Epidermal melanocyte (primary cell): ENCODE measurements around the gene RFC3.

ENCODE experiments used
- DNase-seq: peaks from one replicate; pipeline ENCODE4 v3.0.0; 2011; ENCODE audit warnings: low spot score; ENCODE audit not compliant: insufficient read length

The RFC3 gene

DNA sequence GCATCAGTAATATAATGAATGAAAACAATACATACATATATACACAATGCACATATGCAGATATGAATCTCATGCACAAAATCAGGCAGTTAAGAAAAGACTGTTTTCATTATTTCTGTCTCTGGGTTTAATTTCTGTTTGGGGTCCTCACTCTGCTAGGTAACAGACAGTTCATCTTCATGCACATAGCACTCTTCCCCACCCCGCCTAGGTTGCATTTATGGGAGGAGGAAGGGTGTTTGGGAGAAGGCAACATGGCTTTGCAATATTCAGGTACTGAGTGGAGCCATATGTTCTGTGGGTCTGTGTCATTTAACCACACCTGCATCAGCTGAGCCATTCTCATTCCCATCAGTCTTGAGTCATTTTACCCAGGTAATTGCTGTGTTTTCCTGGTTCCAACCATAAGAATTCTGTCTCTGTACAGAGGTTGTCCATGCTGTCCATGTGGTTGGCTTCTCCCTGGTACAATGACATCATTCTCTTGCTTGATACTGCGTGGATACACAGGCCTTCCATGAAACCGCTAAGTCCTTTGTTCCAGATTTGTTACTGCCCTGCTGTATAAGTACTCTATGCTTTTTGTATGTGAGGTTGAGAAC, 45.3 kb downstream of the RFC3 start:
- no peak for DNase-seq

DNA sequence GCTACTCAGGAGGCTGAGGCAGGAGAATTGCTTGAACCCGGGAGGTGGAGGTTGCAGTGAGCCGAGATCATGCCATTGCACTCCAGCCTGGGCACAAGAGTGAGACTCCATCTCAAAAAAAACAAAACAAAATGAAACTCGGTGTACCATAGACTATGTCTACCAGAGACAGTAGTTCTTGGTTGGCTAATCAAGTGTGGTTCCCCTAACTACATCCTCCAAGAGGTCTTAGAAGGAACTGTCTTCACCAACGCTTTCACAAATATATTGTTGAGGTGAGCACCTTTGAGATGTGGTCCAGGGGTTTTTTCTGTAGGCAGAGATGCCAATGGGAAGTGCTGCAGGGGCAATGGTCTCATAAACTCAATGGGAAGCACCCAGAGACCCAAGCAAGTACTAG, 48.0 kb downstream of the RFC3 start:
- no peak for DNase-seq

DNA sequence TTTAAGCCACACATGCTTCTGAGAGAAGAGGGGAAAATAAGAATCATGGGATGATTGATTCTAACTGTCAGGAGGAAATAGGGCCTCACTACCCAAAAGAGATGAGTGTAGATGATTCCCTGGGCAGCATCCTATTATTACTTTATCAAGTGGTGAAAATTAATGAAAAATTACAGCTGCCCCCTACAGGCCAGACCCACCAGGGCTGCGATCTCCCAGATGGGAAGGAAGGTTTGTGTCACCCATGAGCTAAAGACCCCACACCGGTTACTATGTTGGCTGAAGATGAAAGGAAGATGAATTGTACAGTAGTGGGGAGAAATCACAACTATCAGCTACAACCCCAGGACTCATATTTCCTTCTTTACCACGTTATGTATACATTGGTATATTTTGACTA, 49.5 kb downstream of the RFC3 start:
- DNase-seq: no peak

DNA sequence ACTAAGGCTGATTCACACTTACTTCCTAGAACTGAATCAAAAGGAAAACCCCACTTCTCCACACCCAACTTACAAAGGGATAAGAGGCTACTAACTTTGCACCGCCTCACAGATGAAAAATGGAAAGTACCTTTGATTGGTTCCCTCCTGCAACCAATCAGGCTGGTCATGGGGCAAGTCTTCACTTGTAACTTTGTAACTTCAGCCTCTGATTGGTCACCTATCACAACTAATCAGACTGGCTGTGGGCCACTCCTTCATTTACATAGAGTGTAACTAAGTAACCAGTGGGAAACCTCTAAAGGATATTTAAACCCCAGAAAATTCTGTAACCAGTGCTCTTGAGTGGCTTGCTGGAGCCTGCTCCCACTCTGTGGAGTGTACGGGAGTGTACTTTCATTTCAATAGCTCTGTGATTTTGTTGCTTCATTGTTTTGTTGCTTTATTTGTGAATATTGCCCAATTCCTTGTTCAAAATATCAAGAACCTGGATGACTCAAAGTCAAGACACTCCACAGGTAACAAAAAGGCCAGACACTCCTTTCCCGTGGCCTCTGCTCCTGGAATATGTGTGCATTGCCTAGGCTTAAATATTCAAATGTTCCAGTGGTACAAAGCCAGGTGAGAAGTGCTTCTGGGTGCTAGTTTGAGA, 50.5 kb downstream of the RFC3 start:
- DNase-seq: no peak

DNA sequence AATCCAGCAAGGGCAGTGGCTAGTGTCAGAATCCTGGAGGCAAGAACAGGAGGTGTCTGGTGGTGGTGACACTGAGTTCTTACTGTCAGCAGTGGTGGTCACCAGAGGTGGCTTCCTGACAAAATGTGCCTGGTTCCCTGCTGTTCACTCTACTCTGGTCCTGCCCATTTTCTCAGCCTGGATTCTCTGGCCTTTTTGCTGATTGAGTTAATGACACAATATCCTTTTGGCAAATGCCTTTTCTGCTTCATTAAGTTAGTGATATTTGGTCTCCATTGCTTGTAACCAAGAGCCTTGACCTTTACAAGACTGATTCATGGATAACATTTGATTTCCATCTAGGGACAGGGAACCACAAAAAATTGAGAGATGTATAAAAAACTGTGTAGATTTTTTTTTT, 51.1 kb downstream of the RFC3 start:
- DNase-seq: no peak

DNA sequence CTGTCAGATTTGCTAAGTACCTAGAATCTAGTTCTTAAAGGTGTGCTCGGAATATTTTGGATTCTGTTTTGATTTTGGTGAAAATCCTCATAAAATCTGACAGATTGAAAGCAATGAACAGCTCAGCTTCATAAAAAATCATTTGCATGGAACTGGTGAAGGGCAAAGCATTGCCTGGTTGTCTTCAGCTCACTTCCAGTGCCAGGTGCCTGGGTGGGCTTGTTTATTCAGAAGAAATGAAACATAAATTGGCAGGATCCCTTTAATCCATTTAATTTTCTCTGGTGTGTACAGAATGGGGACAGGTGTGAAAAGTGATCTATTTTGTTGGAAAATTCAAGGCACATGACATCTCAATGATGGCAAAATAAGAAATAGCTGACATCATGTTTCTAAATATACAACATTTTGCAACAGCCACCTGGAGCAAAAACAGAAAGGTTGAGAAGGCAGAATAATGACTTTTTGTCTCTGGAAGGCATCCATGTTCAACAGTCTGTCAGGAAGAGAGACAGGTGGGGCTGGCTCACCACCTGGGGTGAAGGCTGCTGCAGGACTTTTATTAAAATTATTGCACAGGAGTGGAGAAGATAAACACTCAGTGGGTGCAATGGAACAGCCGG, 52.2 kb downstream of the RFC3 start:
- no peak for DNase-seq

DNA sequence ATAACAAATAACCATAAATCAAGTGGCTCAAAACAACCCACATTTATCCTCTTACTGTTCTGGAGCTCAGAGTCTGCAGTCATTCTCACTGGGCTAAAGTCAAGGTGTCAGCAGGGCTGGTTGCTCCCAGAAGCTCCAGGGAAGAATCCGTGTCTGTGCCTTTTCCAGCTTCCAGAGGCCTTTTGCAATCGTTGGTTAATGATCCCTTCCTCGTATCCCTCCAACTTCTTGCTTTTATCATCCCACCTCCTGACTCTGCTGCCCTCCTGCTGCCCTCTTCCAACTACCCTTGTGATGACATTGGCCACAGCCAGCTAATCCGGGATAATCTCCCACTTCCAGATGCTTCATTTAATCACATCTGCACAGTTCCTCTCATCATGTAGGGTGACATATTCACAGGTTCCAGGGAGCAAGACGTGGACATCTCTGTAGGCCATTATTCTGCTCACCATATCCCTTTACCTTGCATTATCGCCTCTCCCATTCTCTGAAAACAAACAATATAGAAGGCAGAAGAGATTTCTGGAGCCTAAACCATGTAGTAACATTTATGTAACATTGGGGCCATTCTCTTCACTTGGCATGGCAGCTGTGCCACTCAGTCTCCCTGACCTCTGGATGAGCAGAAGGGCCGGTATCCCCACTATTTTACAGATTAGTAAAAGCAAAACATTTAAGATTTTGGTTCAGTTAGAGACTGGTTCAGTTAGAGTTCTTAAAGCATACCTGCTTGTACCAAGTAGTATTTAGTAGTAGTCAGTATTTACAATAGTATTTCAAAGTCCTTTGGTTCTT, 53.5 kb downstream of the RFC3 start:
- no peak for DNase-seq

DNA sequence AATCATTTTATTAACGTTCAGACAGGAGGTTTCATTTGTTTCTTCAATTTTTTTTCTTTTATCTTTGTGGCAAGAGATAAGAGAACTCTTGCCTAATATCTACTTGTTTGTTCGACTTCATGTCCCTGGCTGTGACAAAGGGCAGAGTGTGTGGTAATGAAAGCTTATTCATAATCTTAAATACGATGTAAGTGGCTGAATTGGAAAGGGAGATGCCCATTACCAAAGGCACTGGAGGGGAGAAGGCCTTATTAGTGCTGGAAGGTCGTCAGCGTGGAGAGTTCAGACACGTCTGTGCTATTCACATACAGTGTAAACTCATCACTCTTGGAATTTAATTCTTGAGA, 54.0 kb downstream of the RFC3 start:
- DNase-seq: no peak

DNA sequence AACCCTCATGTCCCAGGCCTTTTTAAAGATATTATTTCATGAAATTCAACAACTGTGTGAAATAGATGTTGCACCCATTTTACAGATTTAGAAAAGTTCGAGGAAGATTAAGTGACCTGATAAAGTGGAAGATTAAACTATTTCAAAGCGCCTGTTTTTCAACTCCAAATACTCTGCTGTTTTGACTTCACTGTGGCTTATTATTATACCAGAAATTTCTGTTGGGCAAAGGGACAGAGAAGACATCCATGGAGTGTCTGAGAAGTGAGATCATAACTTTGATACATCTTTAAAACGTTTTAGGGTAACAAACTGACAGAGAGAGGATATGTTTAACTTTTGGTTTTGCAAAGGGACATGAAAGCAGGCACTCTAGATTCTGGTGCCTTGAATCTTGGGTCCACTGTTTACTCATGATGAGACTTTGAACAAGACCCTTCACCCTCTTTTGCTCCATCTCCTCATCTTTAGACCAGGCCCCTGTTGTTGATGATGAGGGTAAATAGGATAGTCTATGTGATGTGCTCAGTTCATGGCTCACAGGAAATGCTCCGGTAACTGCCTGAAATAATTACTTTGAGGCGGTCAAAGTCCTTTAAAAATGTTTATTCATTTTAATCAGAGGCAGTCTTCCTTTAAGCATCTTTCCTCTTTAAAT, 55.4 kb downstream of the RFC3 start:
- no peak for DNase-seq

DNA sequence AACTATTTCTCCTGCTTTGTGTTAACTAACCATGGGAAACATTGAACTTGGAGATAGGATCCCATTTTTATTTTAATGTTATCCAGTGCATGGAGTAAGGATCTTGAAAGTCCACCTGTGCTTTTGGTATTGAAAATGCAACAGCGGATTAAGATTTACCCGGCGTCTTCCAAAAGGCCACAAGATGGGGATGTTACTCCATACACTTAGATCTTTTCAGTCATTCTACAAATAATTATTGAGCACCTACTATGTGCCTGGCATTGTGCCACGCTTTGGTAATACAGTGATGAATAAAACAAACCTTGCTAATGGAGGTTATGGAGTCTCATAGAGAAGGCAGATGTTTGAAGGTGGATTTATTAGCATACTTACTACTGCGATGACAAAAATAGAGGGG, 56.9 kb downstream of the RFC3 start:
- DNase-seq: no peak

DNA sequence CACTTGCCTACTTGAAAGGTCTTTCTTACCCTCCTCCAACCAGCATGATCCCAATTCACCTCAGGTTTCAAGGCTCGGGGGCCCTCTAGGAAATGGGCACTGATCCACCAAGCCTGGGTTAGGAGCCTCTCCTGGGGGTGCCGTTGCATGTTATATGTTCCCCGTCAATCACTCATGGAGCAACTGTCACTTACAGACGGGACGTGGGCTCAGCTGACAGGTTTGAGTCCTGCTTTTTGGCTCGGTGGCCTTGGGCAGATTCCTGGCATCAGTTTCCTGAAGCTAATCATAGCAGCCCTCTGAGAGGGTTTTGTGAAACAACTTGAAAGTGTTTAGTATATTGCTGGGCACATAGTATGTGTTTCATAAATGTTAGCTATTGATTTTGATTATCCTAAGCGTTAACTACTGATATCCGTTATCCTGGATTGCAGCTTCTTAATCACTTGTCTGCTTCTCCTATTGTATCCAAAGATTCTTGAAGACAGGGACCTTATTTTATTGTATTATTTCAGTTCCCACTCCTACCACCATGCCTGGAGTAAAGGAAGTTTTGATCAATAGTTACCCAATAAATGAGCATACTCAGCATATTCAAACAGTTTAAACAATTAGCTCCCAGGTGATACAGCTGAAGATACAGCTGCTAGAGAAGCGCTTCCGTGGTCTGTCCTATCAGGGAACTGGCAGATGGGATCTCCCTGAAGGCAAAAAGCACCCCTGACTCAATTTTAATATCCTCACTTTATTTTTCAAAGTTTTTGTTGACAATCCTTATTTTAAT, 57.9 kb downstream of the RFC3 start:
- DNase-seq: no peak

DNA sequence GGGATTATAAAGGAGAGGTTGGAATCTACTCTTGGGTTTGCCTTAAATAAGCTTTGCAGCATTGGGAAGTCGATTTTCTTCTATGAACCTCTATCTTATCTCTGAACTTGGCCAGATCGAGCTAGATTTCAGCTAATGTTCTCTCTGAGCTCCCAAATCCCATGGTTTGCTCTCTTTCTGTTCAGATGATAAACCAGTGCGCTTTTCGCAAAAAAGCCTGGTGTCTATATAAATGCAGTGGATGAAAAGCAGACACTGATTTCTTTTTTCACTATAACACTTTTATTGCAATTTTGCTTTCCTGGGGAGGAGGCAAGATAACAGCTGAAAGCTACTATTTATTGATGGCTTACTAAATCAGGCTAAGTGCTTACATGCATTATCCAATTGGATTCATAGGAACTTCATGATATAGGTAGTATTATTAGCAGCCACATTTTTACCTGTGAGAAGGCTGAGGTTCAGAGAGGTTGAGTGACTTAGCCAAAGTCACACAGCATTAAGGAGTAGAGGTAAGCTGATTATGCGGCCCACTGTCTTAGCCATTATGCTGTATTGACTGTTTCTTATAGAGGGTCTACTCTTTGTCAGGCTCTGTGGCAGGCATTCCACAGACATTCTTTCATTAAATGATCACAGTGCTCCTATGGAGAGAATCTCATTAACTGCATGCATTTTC, 58.9 kb downstream of the RFC3 start:
- no peak for DNase-seq

DNA sequence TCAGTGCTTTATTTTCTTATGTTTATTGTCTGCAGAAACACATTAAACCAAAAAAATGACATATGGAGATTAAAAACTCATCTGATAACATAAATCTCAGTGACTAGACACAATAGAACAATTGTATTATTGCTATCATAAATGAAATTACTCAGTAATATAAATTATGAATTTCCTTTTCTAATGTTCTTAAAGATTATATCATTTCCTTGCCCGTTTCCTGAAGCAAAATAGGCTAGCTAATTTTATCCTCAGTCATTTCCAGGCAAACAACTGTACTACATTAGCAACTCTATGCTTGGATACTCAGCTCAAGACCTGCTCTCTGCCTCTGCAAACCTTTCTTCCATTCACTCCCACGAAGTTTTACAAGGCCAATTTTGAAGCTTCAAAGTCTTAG, 61.2 kb downstream of the RFC3 start:
- no peak for DNase-seq

DNA sequence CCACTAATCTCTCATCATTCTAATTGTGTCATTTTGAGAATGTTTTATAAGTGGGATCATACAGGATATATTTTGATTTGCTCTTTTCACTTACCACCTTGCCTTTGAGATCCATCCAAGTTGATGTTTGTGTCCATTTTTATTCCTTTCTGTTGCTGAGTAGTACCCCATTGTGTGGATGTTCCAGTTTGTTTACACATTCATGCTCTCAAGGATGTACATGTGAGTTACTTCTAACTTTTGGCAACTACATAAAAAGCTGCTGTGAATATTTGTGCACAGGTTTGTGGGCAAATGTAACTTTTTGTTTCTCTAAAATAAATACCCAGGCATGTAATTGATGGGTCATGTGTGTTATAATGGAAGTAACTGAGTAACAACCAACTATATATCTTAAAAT, 64.9 kb downstream of the RFC3 start:
- no peak for DNase-seq

DNA sequence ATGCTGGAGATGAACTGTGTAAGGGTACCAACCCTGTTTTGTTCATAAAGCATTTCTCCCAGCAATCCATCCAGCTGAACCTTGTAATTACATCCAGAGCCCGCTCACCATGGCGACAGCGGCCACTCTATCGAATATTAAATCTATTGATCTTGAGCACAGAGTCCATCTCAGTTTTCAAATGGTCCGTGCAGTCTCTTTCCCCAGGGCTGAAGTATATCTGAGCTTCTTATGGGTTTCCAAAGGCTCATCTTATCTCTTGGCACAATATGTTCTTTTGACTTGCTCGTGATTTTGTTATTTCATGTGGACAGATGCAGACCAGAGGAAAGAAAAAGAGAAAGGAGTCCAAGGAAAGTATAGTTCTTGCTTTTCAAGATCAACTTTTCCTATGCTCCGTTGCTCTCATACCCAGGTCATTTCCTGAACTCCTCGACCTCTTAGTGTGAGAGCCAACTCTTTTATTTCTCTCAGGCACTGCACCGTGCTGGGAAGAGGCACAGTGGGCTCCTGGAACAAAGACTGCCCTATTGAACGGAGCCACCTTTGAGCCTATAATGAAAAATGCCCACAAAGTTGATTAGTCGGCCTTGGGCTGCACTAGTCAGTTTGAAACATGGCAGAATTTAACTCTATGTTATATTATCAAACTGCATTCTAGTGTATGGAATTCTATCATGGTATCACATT, 66.7 kb downstream of the RFC3 start:
- DNase-seq: no peak
